GM20000 (cell line): ENCODE data around the gene SIGLEC9.
A peak's percentile ranks its signal among the peaks of the same experiment; 100 is the strongest.

Source experiments
- DNase-seq: peaks from one replicate; pipeline ENCODE4 v3.0.0; 2012; ENCODE audit warnings: low spot score
- CTCF ChIP-seq: IDR thresholded peaks from 2 replicates; pipeline ENCODE4 v1.5.1; 2012; ENCODE audit warnings: mild to moderate bottlenecking, control low read depth; ENCODE audit errors: extremely low read depth, missing control alignments

The SIGLEC9 gene

GRCh38 chr19:51124729-51125128 lies at the start of gene SIGLEC9:
SIGLEC9 (plus strand) TSS chr19:51124906; CDS start chr19:51124975, 69 bp downstream.
- DNase-seq, result no peak
- no peak for TF ChIP-seq CTCF

GRCh38 chr19:51075998-51076397 lies 48.7 kb upstream of the SIGLEC9 start:
- DNase-seq, result no peak
- TF ChIP-seq CTCF, result no peak

GRCh38 chr19:51076631-51077213 lies 48.0 kb upstream of the SIGLEC9 start:
- DNase-seq, result no peak
- TF ChIP-seq CTCF, result no peak

GRCh38 chr19:51078104-51078503 lies 46.6 kb upstream of the SIGLEC9 start:
- DNase-seq, result no peak
- TF ChIP-seq CTCF, result no peak

- TF ChIP-seq CTCF, result no peak
- no peak for DNase-seq
Observed at GRCh38 chr19:51078731-51079130, 46.0 kb upstream of the SIGLEC9 start.

- TF ChIP-seq CTCF, result no peak
- DNase-seq, result peak; percentile 7
Observed at GRCh38 chr19:51079481-51080110, 45.1 kb upstream of the SIGLEC9 start.

- TF ChIP-seq CTCF, result no peak
- no peak for DNase-seq
Observed at GRCh38 chr19:51081476-51081875, 43.2 kb upstream of the SIGLEC9 start.
